GM12874 (cell line): Measurements from ENCODE around the gene EPB41L2.

ENCODE experiments used
- CTCF ChIP-seq: IDR thresholded peaks from 2 replicates; pipeline ENCODE4 v1.5.1; 2011; ENCODE audit warnings: low read depth, mild to moderate bottlenecking, control low read depth, low read length, moderate library complexity; ENCODE audit not compliant: insufficient read depth

EPB41L2 gene

GRCh38 chr6:130841128-130841728, 221.8 kb downstream of the EPB41L2 start:
- TF ChIP-seq CTCF: no peak

GRCh38 chr6:130840050-130840449, 223.0 kb downstream of the EPB41L2 start:
- no peak for TF ChIP-seq CTCF

GRCh38 chr6:130839379-130839778, 223.7 kb downstream of the EPB41L2 start:
- no peak for TF ChIP-seq CTCF

- TF ChIP-seq CTCF: no peak
Measured at GRCh38 chr6:130838951-130839350, 224.1 kb downstream of the EPB41L2 start.

GRCh38 chr6:130838250-130838860, 224.7 kb downstream of the EPB41L2 start:
- TF ChIP-seq CTCF: no peak

GRCh38 chr6:130837067-130837466, 226.0 kb downstream of the EPB41L2 start:
- no peak for TF ChIP-seq CTCF

GRCh38 chr6:130836055-130836640, 226.9 kb downstream of the EPB41L2 start:
- no peak for TF ChIP-seq CTCF
